GM18519 (cell line): Measurements from ENCODE around the gene ABCA1.
"Not testable (repeated sequence)": the region's sequence is repeated elsewhere in the genome, so short reads cannot be mapped to it uniquely, and the experiment has no call there.

Experiments
- ATAC-seq: cut with Tn5 transposase; IDR thresholded peaks from one replicate; pipeline ENCODE4 v1.9.1; 2021; ENCODE audit warnings: mild to moderate bottlenecking, moderate library complexity; ENCODE audit not compliant: unreplicated experiment, low FRiP score

Gene ABCA1

GRCh38 chr9:104873489-104873850 is 54.5 kb downstream of the ABCA1 start:
- ATAC-seq = no peak

- no peak for ATAC-seq
Measured at GRCh38 chr9:104872656-104873488, 55.1 kb downstream of the ABCA1 start.

- no peak for ATAC-seq
Measured at GRCh38 chr9:104871961-104872527, 55.9 kb downstream of the ABCA1 start.

- ATAC-seq = no peak
Measured at GRCh38 chr9:104869811-104870210, 58.1 kb downstream of the ABCA1 start.

DNA sequence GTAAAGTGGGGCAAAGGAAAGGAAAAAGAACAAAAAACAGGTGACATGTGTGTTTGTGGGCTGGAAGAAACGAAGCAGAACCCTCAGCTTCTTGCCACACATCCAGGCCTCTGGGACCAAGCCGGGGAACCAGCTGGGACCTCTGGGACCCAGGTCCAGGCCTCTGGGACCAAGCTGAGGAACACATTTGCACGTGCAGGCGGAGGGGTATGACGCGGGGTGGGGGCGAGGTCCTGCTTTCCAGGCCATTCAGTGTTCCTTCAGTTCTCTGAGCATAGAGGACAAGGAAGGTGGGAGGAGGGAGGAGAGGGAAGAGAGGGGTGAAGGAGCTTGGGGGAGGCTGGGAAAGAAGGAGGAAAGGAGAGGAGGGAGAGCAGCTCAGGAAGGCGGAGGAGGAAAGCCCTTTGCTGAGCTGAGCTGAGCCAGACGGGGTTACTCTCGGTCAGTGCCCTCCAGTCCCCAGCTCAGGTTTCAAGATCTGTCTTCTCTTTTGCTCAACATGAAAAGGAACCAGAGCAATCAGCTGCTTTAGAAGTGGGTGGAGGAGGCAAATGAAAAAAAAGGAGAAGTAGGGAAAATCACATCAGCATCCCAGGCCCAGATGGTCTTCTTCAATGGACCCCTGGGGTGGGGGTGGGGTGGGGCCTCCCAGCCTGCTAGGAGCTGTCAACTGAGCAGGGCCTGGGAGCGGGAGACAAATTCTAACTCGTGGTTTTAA is 59.1 kb downstream of the ABCA1 start:
- peak; percentile 85 for ATAC-seq

- ATAC-seq = no peak
Measured at GRCh38 chr9:104868303-104868686, 59.7 kb downstream of the ABCA1 start.

DNA sequence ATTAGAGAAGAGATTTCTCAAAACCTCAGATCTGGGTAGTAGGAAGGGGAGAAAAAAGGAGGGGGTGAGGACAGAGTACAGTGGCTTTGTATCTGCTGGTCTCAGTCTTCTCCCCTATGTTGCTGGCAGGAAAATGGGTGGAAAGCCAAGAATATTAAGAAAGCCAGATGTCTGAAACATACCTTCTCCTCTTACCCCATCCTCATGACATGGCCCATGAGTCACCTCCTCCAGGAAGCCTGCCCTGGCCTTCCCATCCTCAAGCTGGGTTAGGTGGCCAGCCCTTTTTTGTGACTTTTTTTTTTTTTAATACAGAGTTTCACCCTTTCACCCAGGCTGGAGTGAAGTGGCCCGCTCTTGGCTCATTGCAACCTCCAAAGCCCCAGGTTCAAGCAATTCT is 61.8 kb downstream of the ABCA1 start:
- ATAC-seq = no peak

DNA sequence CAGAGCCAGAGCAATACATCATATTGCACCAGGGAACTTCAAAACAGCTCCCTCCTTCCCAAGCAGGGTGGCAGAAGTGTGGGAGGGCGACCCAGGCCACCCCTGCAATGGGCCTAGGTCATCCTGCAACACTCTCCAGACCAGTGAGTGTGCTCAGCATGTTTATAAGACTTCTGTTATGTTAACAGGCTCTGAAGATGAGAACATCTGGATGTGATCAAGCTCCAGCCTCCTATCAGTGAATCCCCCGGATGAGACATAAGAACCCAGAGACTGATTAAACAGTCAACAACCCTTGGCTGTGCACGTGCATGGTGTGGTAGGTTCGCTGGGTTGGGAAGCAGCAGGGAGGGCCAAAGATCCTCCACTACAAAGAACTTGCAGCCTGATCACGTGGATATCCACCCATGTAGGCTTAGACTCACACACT is 63.3 kb downstream of the ABCA1 start:
- no peak for ATAC-seq

DNA sequence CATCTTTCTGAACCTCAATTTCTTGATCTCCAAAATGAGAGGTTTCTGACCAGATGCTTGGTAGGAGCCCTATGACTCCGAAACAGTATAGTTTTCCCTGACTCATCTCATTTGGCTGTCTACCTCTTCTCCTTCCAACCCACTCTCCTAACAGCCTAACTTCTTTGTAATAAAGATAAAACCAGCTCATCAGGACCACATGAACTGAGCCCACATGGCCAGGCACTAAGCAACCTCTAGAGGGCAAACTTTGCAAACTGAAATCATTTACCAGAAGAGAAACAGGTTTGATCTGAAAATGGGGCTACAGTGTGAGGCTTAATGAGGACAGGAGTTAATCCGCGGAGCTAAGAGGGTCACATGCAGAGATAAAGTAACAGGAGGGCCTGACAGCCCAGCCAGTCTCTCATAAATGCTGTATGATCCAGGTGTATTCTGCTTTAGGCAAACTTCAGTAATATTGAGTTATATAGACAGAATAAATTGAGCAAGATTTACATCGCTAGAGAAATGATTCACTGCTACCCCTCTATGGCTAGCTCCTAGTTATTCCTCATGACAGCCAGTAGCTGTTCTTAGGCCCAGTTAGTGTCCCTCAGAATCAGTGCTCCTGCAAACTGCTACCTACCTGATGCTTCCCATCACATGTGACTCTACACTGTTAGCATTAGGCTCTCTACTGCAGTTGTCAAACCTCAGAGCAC is 64.6 kb downstream of the ABCA1 start:
- ATAC-seq = peak; percentile 83

DNA sequence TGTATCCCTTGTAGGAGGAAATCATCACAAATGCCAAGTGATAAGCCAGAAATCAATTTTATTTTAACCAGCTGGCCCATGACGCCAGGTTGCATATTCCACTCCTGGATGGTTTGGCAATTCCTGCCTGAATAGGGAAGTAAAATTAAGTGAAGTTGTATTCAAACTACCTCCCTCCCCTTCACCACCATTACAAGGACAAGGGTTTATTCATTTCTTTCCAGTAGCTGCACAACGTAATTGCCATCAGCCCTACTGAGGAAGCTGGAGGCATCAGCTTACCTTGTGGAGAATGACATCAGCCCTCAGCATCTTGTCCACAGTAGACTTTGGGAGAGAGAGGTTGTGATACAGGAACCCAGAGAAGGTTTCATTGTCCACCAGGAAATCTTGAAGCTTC is 66.6 kb downstream of the ABCA1 start:
- ATAC-seq = no peak

DNA sequence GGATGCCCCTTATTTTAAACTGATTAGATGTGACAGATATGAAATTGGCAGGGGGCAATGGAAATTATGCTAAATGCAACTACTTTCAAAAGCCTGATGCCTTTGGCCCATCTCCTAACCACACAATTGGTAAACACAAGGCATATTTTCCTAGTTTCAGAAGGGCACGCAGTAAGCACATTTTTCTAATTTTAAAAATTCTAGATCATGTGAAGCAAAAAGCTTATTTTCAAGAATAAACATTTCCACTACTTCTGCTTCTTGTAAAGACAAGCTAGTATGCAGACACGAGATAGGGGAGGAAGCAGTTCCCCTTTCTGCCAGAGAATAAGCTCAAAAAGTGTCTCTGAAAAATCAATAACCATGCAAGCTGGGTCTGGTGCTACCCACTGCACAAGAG is 67.7 kb downstream of the ABCA1 start:
- ATAC-seq = peak; percentile 54

GRCh38 chr9:104858846-104859245 is 69.1 kb downstream of the ABCA1 start:
- no peak for ATAC-seq

DNA sequence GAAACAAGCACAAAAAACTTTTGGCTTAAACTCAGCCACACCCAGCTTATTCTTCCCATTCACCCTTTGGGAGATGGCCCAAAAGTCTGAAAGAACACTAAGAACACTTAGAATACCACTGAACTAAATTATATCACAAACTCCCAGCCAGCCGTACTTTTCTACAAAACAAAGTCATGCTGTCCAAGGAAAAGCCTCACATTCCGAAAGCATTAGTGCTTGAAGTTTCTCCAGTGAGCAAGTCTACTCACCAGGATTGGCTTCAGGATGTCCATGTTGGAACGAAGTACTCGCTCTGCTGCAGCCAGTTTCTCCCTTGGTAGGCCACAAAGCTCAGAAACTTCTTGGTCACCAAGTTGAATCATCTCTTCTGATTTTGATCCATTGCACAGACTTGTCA is 69.7 kb downstream of the ABCA1 start:
- no peak for ATAC-seq

- no peak for ATAC-seq
Measured at GRCh38 chr9:104856413-104856941, 71.5 kb downstream of the ABCA1 start.

GRCh38 chr9:104855807-104856206 is 72.1 kb downstream of the ABCA1 start:
- no peak for ATAC-seq

DNA sequence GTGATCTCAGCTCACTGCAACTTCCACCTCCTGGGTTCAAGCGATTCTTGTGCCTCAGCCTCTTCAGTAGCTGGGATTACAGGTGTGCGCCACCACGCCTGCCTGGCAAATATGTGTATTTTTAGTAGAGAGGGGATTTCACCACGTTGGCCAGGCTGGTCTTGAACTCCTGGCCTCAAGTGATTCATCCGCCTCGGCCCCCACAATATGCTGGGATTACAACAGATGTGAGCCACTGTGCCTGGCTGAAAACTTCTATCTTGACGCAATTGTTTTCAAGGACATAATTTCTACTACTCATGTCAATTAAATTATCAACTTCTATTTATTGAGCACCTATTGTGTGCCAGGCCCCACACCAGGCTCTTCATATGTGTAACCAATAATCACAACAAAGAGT is 72.7 kb downstream of the ABCA1 start:
- ATAC-seq = not testable (repeated sequence)

DNA sequence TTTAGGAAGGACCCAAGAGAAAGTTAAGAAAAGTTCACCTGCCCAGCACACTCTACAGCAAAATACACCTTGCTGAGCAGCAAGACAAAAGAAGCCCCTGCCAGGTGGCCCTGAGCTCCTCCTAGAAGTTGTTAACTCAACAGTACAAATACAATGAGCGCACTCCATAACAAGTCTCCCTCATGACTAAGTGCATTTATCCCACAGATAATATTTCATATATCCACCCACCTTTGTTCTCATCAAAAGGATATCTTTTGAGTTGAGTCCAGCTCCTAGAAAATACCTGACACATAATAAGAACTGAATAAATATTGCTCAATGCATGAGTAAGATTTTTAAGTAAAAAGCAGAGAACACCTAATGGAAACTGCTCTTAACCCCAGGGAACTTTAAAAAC is 73.3 kb downstream of the ABCA1 start:
- ATAC-seq = no peak

DNA sequence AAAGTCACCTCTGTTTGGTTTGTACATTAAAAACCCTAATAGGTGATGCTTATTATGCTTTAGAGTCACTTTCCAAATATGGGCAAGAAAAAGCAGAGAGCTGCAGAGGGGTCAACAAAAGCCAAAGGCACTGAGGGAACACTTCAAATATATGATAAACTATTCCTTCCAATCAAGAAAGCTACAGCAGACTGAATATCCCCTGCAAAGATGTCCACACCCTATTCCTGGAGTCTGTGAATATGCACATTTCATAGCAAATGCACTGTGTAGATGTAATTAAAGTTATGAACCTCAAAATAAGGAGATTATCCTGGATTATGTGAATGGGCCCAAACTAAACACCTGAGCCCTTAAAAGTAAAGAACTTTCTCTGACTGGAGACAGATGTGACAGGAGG is 74.3 kb downstream of the ABCA1 start:
- no peak for ATAC-seq

GRCh38 chr9:104853159-104853558 is 74.8 kb downstream of the ABCA1 start:
- no peak for ATAC-seq

DNA sequence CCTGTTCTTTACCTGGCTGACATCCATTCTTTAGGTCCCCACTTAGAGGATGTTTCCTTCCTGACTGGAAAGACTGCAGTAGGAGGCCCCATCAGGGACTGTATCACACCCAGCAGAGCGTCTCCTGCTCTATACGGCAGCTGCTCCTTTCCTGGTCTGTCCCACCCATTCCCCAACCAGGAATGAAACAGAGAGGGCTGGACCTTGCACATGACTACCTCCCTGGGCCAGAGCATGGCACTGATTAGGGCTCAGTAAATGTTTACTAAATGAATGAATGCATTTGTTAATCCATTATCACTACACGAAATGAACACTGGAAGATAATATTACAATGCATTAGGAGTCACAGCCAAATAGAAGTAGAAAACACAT is 76.4 kb downstream of the ABCA1 start:
- no peak for ATAC-seq
